ENCODE data around the gene BOD1L1. TPM values are rescaled to one million over a fixed set of nuclear protein-coding genes. Genes with fewer than 3 reads are reported as not detected.

Gene BOD1L1
- total and polyA plus RNA-seq, 2 experiments from 2014 or later = 18.2 to 43.2 TPM

- H3K4me1 ChIP-seq (ENCODE audit: insufficient read depth) = no peaks in the 10 kb centered on the region
- no peaks in the 10 kb centered on the region for H3K36me3 ChIP-seq (ENCODE audit: insufficient read depth)
- DNase-seq (ENCODE audit: low spot score) (no peak), ATAC-seq (no peak)
- no peak for TF ChIP-seq POLR2AphosphoS5 (IDR thresholded peaks at IDR 0.05; ENCODE audit: low read depth)
- TF ChIP-seq ZNF114 (CRISPR knock-in tag; IDR thresholded peaks at IDR 0.05) = no peak
- no peak for TF ChIP-seq STAT1 (IDR thresholded peaks at IDR 0.05; ENCODE audit: unreplicated experiment)
- no peak for TF ChIP-seq ZNF331 (CRISPR knock-in tag; IDR thresholded peaks at IDR 0.05; ENCODE audit: low read depth)
- no peak for TF ChIP-seq NANOG (IDR thresholded peaks at IDR 0.05; ENCODE audit: borderline replicate concordance)
- no peak for TF ChIP-seq ETS1 (IDR thresholded peaks at IDR 0.05)
- no peak for TF ChIP-seq JUNB (IDR thresholded peaks at IDR 0.05; ENCODE audit: unreplicated experiment)
- no peak for TF ChIP-seq EZH2phosphoT487 (IDR thresholded peaks at IDR 0.05; ENCODE audit: unreplicated experiment)
- no peak for TF ChIP-seq EZH2 (IDR thresholded peaks at IDR 0.05; ENCODE audit: low read depth, unreplicated experiment)
- TF ChIP-seq REST (IDR thresholded peaks at IDR 0.05; ENCODE audit: unreplicated experiment) = no peak
- no peak for TF ChIP-seq CTCF (conservative IDR thresholded peaks at IDR 0.05; ENCODE audit: low read depth in 2 of 2)
- TF ChIP-seq ZNF462 (CRISPR knock-in tag; IDR thresholded peaks at IDR 0.05) = no peak
- TF ChIP-seq CREB1 (CRISPR knock-in tag; IDR thresholded peaks at IDR 0.05; ENCODE audit: low read depth) = no peak
- H3K9me2 ChIP-seq (ENCODE audit: insufficient read depth) = no peaks in the 10 kb centered on the region; the same call in 1 of the 2 replicates
- H3K4me3 Mint-ChIP-seq = no peak overlapping the region
- no peaks in the 10 kb centered on the region for H3K79me2 ChIP-seq (replicated peaks; ENCODE audit: insufficient read depth)
- H3K4me1 Mint-ChIP-seq = no peaks in the 10 kb centered on the region
- no peak overlapping the region for H3K27ac ChIP-seq (ENCODE audit: low read depth)
- no peaks in the 10 kb centered on the region for H3K27me3 ChIP-seq (ENCODE audit: insufficient read depth)
- H3K27ac Mint-ChIP-seq = no peak overlapping the region
- no peaks in the 10 kb centered on the region for H3F3A ChIP-seq (replicated peaks; ENCODE audit: low read depth)
- no peak overlapping the region for H3K4me3 ChIP-seq
- no peak overlapping the region for H2AFZ ChIP-seq
- H4K20me1 ChIP-seq (replicated peaks; ENCODE audit: insufficient read depth) = no peaks in the 10 kb centered on the region
- H3K9me3 Mint-ChIP-seq = no peaks in the 10 kb centered on the region
- peaks cover 1% of the 10 kb centered on the region for H3K27me3 Mint-ChIP-seq (ENCODE audit: insufficient read depth, low read depth, poor library complexity)
- no peak overlapping the region for H3K4me2 ChIP-seq
- no peaks in the 10 kb centered on the region for H3K36me3 Mint-ChIP-seq (ENCODE audit: low read depth)
These were observed 68.6 kb downstream of the BOD1L1 start for GRCh38 chr4:13558881-13559280.
